Endodermal cell (in vitro differentiated cells): Measurements from ENCODE around the gene ZNF334. TPM values are rescaled to one million over a fixed set of nuclear protein-coding genes. Genes with fewer than 3 reads are reported as not detected.

Experiments
- DNase-seq: peaks from one replicate; pipeline ENCODE4 v3.0.0-alpha.2; 2017
- H3K27ac ChIP-seq: 2 replicates; pipeline ENCODE4 v1.5.1; 2013; ENCODE audit warnings: mild to moderate bottlenecking, low read depth, low read length, moderate library complexity
- H3K27me3 ChIP-seq: 2 replicates; pipeline ENCODE4 v1.6.1; 2013; ENCODE audit warnings: mild to moderate bottlenecking, low read length, moderate library complexity; ENCODE audit not compliant: insufficient read depth, control insufficient read depth, poor library complexity, severe bottlenecking
- H3K36me3 ChIP-seq: 2 replicates; pipeline ENCODE4 v1.7.0; 2013; ENCODE audit warnings: mild to moderate bottlenecking, low read length, moderate library complexity; ENCODE audit not compliant: control insufficient read depth, insufficient read depth
- H3K4me1 ChIP-seq: one replicate; pipeline ENCODE4 v1.7.0; 2013; ENCODE audit warnings: low read length; ENCODE audit not compliant: control insufficient read depth, insufficient read depth
- H3K4me3 ChIP-seq: 2 replicates; pipeline ENCODE4 v1.5.1; 2013; ENCODE audit warnings: mild to moderate bottlenecking, low read length, moderate library complexity
- H3K9ac ChIP-seq: 2 replicates; pipeline ENCODE4 v1.6.1; 2013; ENCODE audit warnings: mild to moderate bottlenecking, low read length, moderate library complexity; ENCODE audit not compliant: poor library complexity, severe bottlenecking; ENCODE audit errors: extremely low read depth
- H3K9me3 ChIP-seq: 2 replicates; pipeline ENCODE4 v1.6.1; 2013; ENCODE audit warnings: mild to moderate bottlenecking, low read length, moderate library complexity; ENCODE audit not compliant: control insufficient read depth
- H3K27ac Mint-ChIP-seq: 2 replicates; pipeline ENCODE4 v1.8.0; 2020; ENCODE audit warnings: mixed read lengths
- H3K27me3 Mint-ChIP-seq: 2 replicates; pipeline ENCODE4 v1.8.0; 2021; ENCODE audit warnings: mild to moderate bottlenecking, mixed read lengths; ENCODE audit not compliant: insufficient read depth
- H3K36me3 Mint-ChIP-seq: 2 replicates; pipeline ENCODE4 v1.8.0; 2020; ENCODE audit warnings: low read depth, mixed read lengths
- H3K4me1 Mint-ChIP-seq: 2 replicates; pipeline ENCODE4 v1.8.0; 2020; ENCODE audit warnings: mixed read lengths
- H3K4me3 Mint-ChIP-seq: 2 replicates; pipeline ENCODE4 v1.8.0; 2020; ENCODE audit warnings: mild to moderate bottlenecking, moderate library complexity, mixed read lengths
- H3K9me3 Mint-ChIP-seq: 2 replicates; pipeline ENCODE4 v1.8.0; 2020; ENCODE audit warnings: mild to moderate bottlenecking, mixed read lengths
- CTCF ChIP-seq: fragments of 200-600 bp; sonication (generic); conservative IDR thresholded peaks from 2 replicates; pipeline ENCODE4 v1.5.0; 2021; ENCODE audit warnings: antibody characterized with exemption, mild to moderate bottlenecking
- WGBS, 2 experiments: methylation state at CpG; one replicate each; pipeline versions ENCODE4 v1.1.5 to v1.1.7; 2013; ENCODE audit warnings: missing lambda C conversion rate in 2 of 2, mixed read lengths in 1 of 2; ENCODE audit not compliant: insufficient coverage in 1 of 2, insufficient read length in 1 of 2; 5-methylcytosine and 5-hydroxymethylcytosine counted together
- total RNA-seq, 2 donors: library from RNA; stranded (reverse); fragmentation: NEBNext Ultra II Directional in 1 of 2; extraction: Animal tissue kit (Norgen Biotek cat#: 25700) in 1 of 2; gene quantifications; 2 replicates in 1 of 2; 3 replicates in 1 of 2; pipeline ENCODE4 v1.2.1, GENCODE V29; 2021

The ZNF334 gene
- total RNA-seq, 2 donors from 2014 or later = 21.1 to 31.7 TPM

- Histone ChIP-seq H3K4me1 (no peaks in the 10 kb centered on the region), H3K9me3 (no peaks in the 10 kb centered on the region), H3K27ac (peak within 1 kb of the TSS; percentile 97), H3K4me3 (no peak within 1 kb of the TSS), H3K27me3 (no peaks in the 10 kb centered on the region), H3K36me3 (no peaks in the 10 kb centered on the region), H3K9ac (no peak within 1 kb of the TSS)
- no peak for DNase-seq
- Mint-ChIP-seq H3K27ac (no peak within 1 kb of the TSS), H3K9me3 (no peaks in the 10 kb centered on the region), H3K36me3 (no peaks in the 10 kb centered on the region), H3K27me3 (no peaks in the 10 kb centered on the region), H3K4me1 (peaks cover 12% of the 10 kb centered on the region), H3K4me3 (no peak within 1 kb of the TSS)
- 92 to 97% methylated on average over 5 to 9 of the region's 9 CpGs for WGBS, 2 experiments
- TF ChIP-seq CTCF = no peak
Observed at GRCh38 chr20:46550461-46550860, 37.1 kb upstream of the ZNF334 start, which contains the start of gene OCSTAMP. TSS of gene OCSTAMP (minus strand) at chr20:46550654. CDS start at chr20:46550560, 94 bp downstream.

- peak; percentile 26 for TF ChIP-seq CTCF
- Mint-ChIP-seq H3K27me3 (no peaks in the 10 kb centered on the region), H3K36me3 (no peaks in the 10 kb centered on the region), H3K27ac (no peak overlapping the region), H3K4me3 (no peak overlapping the region), H3K4me1 (peaks cover 12% of the 10 kb centered on the region), H3K9me3 (no peaks in the 10 kb centered on the region)
- no peaks in the 10 kb centered on the region for H3K36me3 ChIP-seq
- no peaks in the 10 kb centered on the region for H3K27me3 ChIP-seq
- H3K9me3 ChIP-seq = no peaks in the 10 kb centered on the region
- WGBS, 2 experiments = 96% methylated on average over 4 of the region's 4 CpGs
- H3K27ac ChIP-seq = no peak overlapping the region
- H3K4me1 ChIP-seq = no peaks in the 10 kb centered on the region
- no peak for DNase-seq
- no peak overlapping the region for H3K9ac ChIP-seq
- no peak overlapping the region for H3K4me3 ChIP-seq
Observed at GRCh38 chr20:46549188-46549972, 36.0 kb upstream of the ZNF334 start.

GRCh38 chr20:46548688-46549087 is 35.3 kb upstream of the ZNF334 start:
- Mint-ChIP-seq H3K27ac (no peak overlapping the region), H3K4me1 (peaks cover 12% of the 10 kb centered on the region), H3K9me3 (no peaks in the 10 kb centered on the region), H3K36me3 (no peaks in the 10 kb centered on the region), H3K4me3 (no peak overlapping the region), H3K27me3 (no peaks in the 10 kb centered on the region)
- no peak for DNase-seq
- Histone ChIP-seq H3K9me3 (no peaks in the 10 kb centered on the region), H3K36me3 (no peaks in the 10 kb centered on the region), H3K9ac (no peak overlapping the region), H3K27me3 (no peaks in the 10 kb centered on the region), H3K27ac (no peak overlapping the region), H3K4me1 (no peaks in the 10 kb centered on the region), H3K4me3 (no peak overlapping the region)
- no peak for TF ChIP-seq CTCF
- WGBS, 2 experiments = 86 to 90% methylated on average over 5 of the region's 5 CpGs
